Mesendoderm (in vitro differentiated cells): ENCODE measurements around the gene OR6M1.

ENCODE experiments used
- DNase-seq: peaks from one replicate; pipeline ENCODE4 v3.0.0; 2013
- H2AK5ac ChIP-seq: 2 replicates; pipeline ENCODE4 v1.6.1; 2013; ENCODE audit warnings: low read length, inconsistent platforms
- H2BK120ac ChIP-seq: 2 replicates; pipeline ENCODE4 v1.6.1; 2013; ENCODE audit warnings: low read depth, mild to moderate bottlenecking, low read length, moderate library complexity, mixed read lengths
- H2BK15ac ChIP-seq: replicated peaks from 2 replicates; pipeline ENCODE4 v1.6.1; 2013; ENCODE audit warnings: low read depth, mild to moderate bottlenecking, moderate library complexity
- H2BK5ac ChIP-seq: 2 replicates; pipeline ENCODE4 v1.6.1; 2013; ENCODE audit warnings: low read length, inconsistent platforms
- H3K18ac ChIP-seq: 2 replicates; pipeline ENCODE4 v1.6.1; 2013; ENCODE audit warnings: mild to moderate bottlenecking, low read length, mixed read lengths
- H3K23ac ChIP-seq: one replicate; pipeline ENCODE4 v1.6.1; 2013; ENCODE audit warnings: low read length
- H3K27ac ChIP-seq: 2 replicates; pipeline ENCODE4 v1.5.1; 2013; ENCODE audit warnings: low read depth, mild to moderate bottlenecking, inconsistent platforms, low read length, moderate library complexity
- H3K27me3 ChIP-seq: 2 replicates; pipeline ENCODE4 v1.6.1; 2013; ENCODE audit warnings: low read length, control low read depth, mild to moderate bottlenecking, inconsistent platforms; ENCODE audit not compliant: insufficient read depth, poor library complexity
- H3K36me3 ChIP-seq: 2 replicates; pipeline ENCODE4 v1.6.1; 2013; ENCODE audit warnings: low read length, inconsistent platforms; ENCODE audit not compliant: control insufficient read depth, insufficient read depth
- H3K4ac ChIP-seq: one replicate; pipeline ENCODE4 v1.6.1; 2013; ENCODE audit warnings: low read depth, mild to moderate bottlenecking, low read length, moderate library complexity
- H3K4me1 ChIP-seq: 2 replicates; pipeline ENCODE4 v1.6.1; 2013; ENCODE audit warnings: low read depth, low read length, inconsistent platforms; ENCODE audit not compliant: control insufficient read depth
- H3K4me2 ChIP-seq: 2 replicates; pipeline ENCODE4 v1.6.1; 2013; ENCODE audit warnings: low read length
- H3K4me3 ChIP-seq: 2 replicates; pipeline ENCODE4 v1.5.1; 2013; ENCODE audit warnings: mild to moderate bottlenecking, low read length
- H3K56ac ChIP-seq: one replicate; pipeline ENCODE4 v1.6.1; 2013; ENCODE audit warnings: low read length
- H3K79me1 ChIP-seq: 2 replicates; pipeline ENCODE4 v1.6.1; 2013; ENCODE audit warnings: low read length, inconsistent platforms
- H3K79me2 ChIP-seq: 2 replicates; pipeline ENCODE4 v1.6.1; 2013; ENCODE audit warnings: mild to moderate bottlenecking, low read length; ENCODE audit not compliant: control insufficient read depth, insufficient read depth
- H3K9ac ChIP-seq: 2 replicates; pipeline ENCODE4 v1.6.1; 2013; ENCODE audit warnings: low read length, inconsistent platforms
- H4K5ac ChIP-seq: one replicate; pipeline ENCODE4 v1.6.1; 2013; ENCODE audit warnings: low read length
- H4K8ac ChIP-seq: one replicate; pipeline ENCODE4 v1.6.1; 2013; ENCODE audit warnings: low read depth, mild to moderate bottlenecking, control low read depth, low read length, moderate library complexity
- WGBS: extraction: QIAGEN DNeasy Blood & Tissue Kit; methylation state at CpG from one replicate; pipeline ENCODE4 v1.1.7; 2013; ENCODE audit warnings: low lambda C conversion rate, missing lambda C conversion rate; ENCODE audit not compliant: insufficient coverage; ENCODE audit errors: extremely low coverage; 5-methylcytosine and 5-hydroxymethylcytosine counted together

The OR6M1 gene

DNA sequence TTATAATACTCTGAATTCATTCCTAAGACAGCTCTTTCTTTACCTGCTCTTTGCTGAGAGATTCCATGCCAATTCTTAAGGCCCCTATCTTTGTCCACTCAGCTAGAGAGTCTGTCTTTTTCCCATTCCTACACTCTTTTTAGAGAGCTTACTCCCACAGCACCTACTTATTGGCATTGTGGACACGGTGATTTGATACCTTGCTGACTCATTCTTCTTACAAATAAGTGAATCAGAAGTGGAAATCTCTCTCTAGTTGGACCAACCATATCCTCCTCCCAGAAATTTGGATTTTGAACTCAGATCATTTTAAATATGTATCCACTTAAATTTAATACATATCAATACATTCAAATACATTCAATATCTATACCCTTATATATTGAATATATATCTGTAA, 32.5 kb upstream of the OR6M1 start:
- no peak overlapping the region for H3K9ac ChIP-seq
- H3K4ac ChIP-seq: no peak overlapping the region
- no peak overlapping the region for H2AK5ac ChIP-seq
- no peaks in the 10 kb centered on the region for H3K27me3 ChIP-seq
- no peak overlapping the region for H3K23ac ChIP-seq
- no CpG with 5 or more reads among the region's 1 CpG for WGBS
- H2BK120ac ChIP-seq: peak overlapping the region; percentile 45
- no peak overlapping the region for H3K4me2 ChIP-seq
- H2BK15ac ChIP-seq: no peak overlapping the region
- peak overlapping the region; percentile 39 for H3K18ac ChIP-seq
- DNase-seq: no peak
- no peak overlapping the region for H2BK5ac ChIP-seq
- no peak overlapping the region for H3K56ac ChIP-seq
- no peak overlapping the region for H4K5ac ChIP-seq
- H3K27ac ChIP-seq: no peak overlapping the region
- peaks cover 2% of the 10 kb centered on the region for H3K4me1 ChIP-seq
- no peak overlapping the region for H3K4me3 ChIP-seq
- no peaks in the 10 kb centered on the region for H3K79me2 ChIP-seq
- no peaks in the 10 kb centered on the region for H3K36me3 ChIP-seq
- H4K8ac ChIP-seq: no peak overlapping the region
- no peaks in the 10 kb centered on the region for H3K79me1 ChIP-seq

DNA sequence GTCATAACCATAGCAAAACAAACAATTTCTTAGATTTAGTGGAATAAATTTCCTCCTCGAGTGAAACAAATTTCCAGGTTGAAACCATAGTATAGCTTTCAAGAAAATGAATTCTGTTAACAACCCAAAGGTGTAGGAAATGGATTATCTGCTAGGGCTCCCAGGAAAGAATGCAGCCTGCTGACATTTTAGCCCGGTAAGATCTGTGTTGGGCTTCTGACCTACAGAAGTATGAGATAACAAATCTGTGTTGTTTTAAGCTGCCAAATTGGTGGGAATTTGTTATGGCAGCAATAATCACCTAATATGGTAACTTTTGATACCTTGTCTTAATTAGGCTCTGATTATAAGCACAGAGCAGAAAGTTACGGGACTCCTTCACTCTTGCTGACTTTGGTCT, 32.0 kb upstream of the OR6M1 start:
- WGBS: no CpG with 5 or more reads among the region's 3 CpGs

DNA sequence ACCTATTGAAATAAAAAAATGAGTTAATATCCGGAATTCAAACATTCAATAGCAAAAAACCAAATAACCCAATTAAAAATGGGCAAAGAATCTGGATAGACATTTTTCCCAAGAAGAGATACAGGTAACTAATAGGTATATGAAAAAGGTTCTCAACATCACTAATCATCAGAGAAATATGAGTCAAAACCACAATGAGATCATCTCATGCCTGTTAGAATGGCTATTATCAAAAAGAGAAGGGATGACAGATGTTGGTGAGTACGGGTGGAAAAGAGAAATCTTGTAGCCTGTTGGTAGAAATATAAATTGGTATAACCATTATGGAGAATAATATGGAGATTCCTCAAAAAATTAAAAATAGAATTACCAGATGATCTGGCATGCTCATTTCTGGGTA, 26.9 kb upstream of the OR6M1 start:
- Histone ChIP-seq H3K27ac (no peak overlapping the region), H4K5ac (no peak overlapping the region), H3K79me1 (no peaks in the 10 kb centered on the region), H2BK5ac (no peak overlapping the region), H3K79me2 (no peaks in the 10 kb centered on the region), H3K18ac (no peak overlapping the region), H2BK15ac (no peak overlapping the region), H3K36me3 (no peaks in the 10 kb centered on the region), H3K9ac (no peak overlapping the region), H3K27me3 (no peaks in the 10 kb centered on the region), H3K4ac (no peak overlapping the region), H3K23ac (no peak overlapping the region), H3K4me1 (no peaks in the 10 kb centered on the region), H4K8ac (no peak overlapping the region), H3K4me2 (no peak overlapping the region), H2AK5ac (no peak overlapping the region), H2BK120ac (no peak overlapping the region), H3K4me3 (no peak overlapping the region), H3K56ac (no peak overlapping the region)
- no peak for DNase-seq
- WGBS: no CpG with 5 or more reads among the region's 2 CpGs

More for the DNA sequence above, 32.0 kb upstream of the OR6M1 start:
- Histone ChIP-seq H2AK5ac (no peak overlapping the region), H3K27ac (no peak overlapping the region), H4K8ac (no peak overlapping the region), H3K79me2 (no peaks in the 10 kb centered on the region), H3K79me1 (no peaks in the 10 kb centered on the region), H3K4ac (no peak overlapping the region), H4K5ac (no peak overlapping the region), H2BK15ac (no peak overlapping the region), H3K4me3 (no peak overlapping the region), H3K56ac (no peak overlapping the region), H2BK120ac (no peak overlapping the region), H3K9ac (no peak overlapping the region), H3K27me3 (no peaks in the 10 kb centered on the region), H3K4me1 (peaks cover 2% of the 10 kb centered on the region), H3K18ac (no peak overlapping the region), H3K23ac (no peak overlapping the region), H3K36me3 (no peaks in the 10 kb centered on the region), H3K4me2 (no peak overlapping the region), H2BK5ac (no peak overlapping the region)
- peak; percentile 80 for DNase-seq

DNA sequence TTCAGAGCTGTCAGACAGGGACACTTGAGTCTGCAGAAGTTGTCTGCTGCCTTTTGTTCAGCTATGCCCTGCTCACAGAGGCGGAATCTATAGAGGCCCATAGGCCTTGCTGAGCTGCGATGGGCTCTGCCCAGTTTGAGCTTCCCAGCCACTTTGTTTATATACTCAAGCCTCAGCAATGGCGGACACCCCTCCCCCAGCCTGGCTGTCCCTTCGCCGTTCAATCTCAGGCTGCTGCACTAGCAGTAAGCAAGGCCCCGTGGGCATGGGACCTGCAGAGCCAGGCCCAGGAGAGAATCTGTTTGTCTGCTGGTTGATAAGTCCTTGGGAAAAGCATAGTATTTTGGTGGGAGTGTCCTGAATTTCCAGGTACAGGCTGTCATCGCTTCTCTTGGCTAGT, 23.6 kb upstream of the OR6M1 start:
- Histone ChIP-seq H2BK5ac (no peak overlapping the region), H3K4ac (no peak overlapping the region), H2BK120ac (no peak overlapping the region), H3K18ac (no peak overlapping the region), H3K79me2 (no peaks in the 10 kb centered on the region), H4K5ac (no peak overlapping the region), H3K23ac (no peak overlapping the region), H3K36me3 (no peaks in the 10 kb centered on the region), H3K56ac (no peak overlapping the region), H3K27ac (no peak overlapping the region), H4K8ac (no peak overlapping the region), H3K79me1 (no peaks in the 10 kb centered on the region), H2AK5ac (no peak overlapping the region), H3K4me2 (no peak overlapping the region), H2BK15ac (no peak overlapping the region), H3K27me3 (no peaks in the 10 kb centered on the region), H3K4me1 (no peaks in the 10 kb centered on the region), H3K9ac (no peak overlapping the region), H3K4me3 (no peak overlapping the region)
- no CpG with 5 or more reads among the region's 7 CpGs for WGBS
- no peak for DNase-seq

DNA sequence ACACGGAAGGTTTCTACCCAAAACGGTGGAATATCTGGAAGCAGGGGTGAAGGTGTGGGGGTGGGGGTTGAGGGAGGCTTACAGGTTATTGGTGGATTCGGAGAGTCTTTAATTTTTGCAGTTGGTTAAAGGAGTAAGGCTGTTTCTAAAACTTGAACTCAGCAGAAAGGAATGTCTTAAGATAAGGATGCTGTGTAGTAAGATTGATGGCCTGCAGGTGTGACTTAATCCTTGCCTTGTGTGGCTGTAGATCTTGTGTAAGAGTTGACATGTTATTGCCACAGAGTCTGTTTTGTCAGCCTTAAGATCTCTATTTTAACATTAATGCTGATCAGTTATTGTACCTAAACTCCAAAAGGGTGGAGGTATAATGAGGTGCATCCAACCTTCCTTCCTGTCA, 16.4 kb upstream of the OR6M1 start:
- Histone ChIP-seq H2BK5ac (no peak overlapping the region), H3K27ac (peak overlapping the region; percentile 33), H3K4me2 (no peak overlapping the region), H2AK5ac (no peak overlapping the region), H2BK120ac (no peak overlapping the region), H3K79me1 (no peaks in the 10 kb centered on the region), H3K27me3 (no peaks in the 10 kb centered on the region), H3K9ac (no peak overlapping the region), H3K79me2 (no peaks in the 10 kb centered on the region), H3K4me1 (no peaks in the 10 kb centered on the region), H2BK15ac (peak overlapping the region; percentile 92), H3K56ac (no peak overlapping the region), H3K23ac (no peak overlapping the region), H3K4ac (no peak overlapping the region), H3K36me3 (no peaks in the 10 kb centered on the region), H4K5ac (no peak overlapping the region), H3K18ac (peak overlapping the region; percentile 84), H3K4me3 (no peak overlapping the region), H4K8ac (peak overlapping the region; percentile 56)
- peak; percentile 91 for DNase-seq
- WGBS: no CpG with 5 or more reads among the region's 3 CpGs

DNA sequence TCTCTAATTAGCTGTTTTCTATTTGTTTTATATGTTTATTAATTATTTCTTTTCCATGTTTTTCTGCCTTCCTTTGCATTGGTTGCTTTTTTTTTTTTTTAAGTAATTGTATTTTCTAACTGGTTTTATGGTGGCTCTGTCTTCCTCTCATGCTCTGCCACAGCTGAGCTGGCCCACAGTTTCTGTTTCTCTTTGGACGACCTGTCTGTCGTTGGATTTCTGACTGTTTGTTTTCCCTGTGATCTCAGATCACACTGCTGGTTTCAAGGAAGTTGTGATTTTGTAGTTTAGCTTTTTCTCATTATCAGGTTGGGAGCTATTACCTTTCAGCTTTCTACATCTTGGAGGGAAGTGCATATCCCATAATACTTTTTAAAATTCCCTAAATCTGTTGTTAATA, 15.9 kb upstream of the OR6M1 start:
- H3K23ac ChIP-seq: no peak overlapping the region
- no peaks in the 10 kb centered on the region for H3K4me1 ChIP-seq
- H3K9ac ChIP-seq: no peak overlapping the region
- peak overlapping the region; percentile 39 for H3K18ac ChIP-seq
- H3K56ac ChIP-seq: no peak overlapping the region
- no peak overlapping the region for H3K4me2 ChIP-seq
- no peak overlapping the region for H3K4me3 ChIP-seq
- WGBS: no CpG with 5 or more reads among the region's 2 CpGs
- H2AK5ac ChIP-seq: no peak overlapping the region
- no peaks in the 10 kb centered on the region for H3K79me2 ChIP-seq
- H2BK15ac ChIP-seq: peak overlapping the region; percentile 85
- H3K27ac ChIP-seq: no peak overlapping the region
- no peak overlapping the region for H4K5ac ChIP-seq
- H3K27me3 ChIP-seq: no peaks in the 10 kb centered on the region
- H3K4ac ChIP-seq: no peak overlapping the region
- no peak overlapping the region for H2BK120ac ChIP-seq
- H2BK5ac ChIP-seq: no peak overlapping the region
- no peaks in the 10 kb centered on the region for H3K36me3 ChIP-seq
- H4K8ac ChIP-seq: no peak overlapping the region
- peak; percentile 29 for DNase-seq
- no peaks in the 10 kb centered on the region for H3K79me1 ChIP-seq
